Liver (tissue), 9 donors: Measurements from ENCODE around the gene ZBP1. TPM values are rescaled to one million over a fixed set of nuclear protein-coding genes. Genes with fewer than 3 reads are reported as not detected.

Source experiments
- DNase-seq: peaks from one replicate; pipeline ENCODE4 v3.0.0-alpha.2; 2017; ENCODE audit warnings: low spot score
- H3K27ac ChIP-seq, 2 donors: one replicate each; pipeline ENCODE4 v1.7.0; 2013; ENCODE audit warnings: inconsistent platforms in 2 of 2, low read length in 2 of 2, control low read depth in 1 of 2, low read depth in 1 of 2, mild to moderate bottlenecking in 1 of 2
- H3K27me3 ChIP-seq, 4 donors: one replicate each; pipeline versions ENCODE4 v1.6.1 to v1.7.0; 2013; ENCODE audit warnings: low read length in 3 of 4, inconsistent platforms in 1 of 4, mild to moderate bottlenecking in 1 of 4, moderate library complexity in 1 of 4; ENCODE audit not compliant: control insufficient read depth in 4 of 4, insufficient read depth in 4 of 4
- H3K36me3 ChIP-seq, 4 donors: one replicate each; pipeline versions ENCODE4 v1.6.1 to v1.7.0; 2013; ENCODE audit warnings: low read length in 3 of 4, mild to moderate bottlenecking in 3 of 4, low read depth in 1 of 4, moderate library complexity in 1 of 4; ENCODE audit not compliant: control insufficient read depth in 4 of 4, insufficient read depth in 3 of 4
- H3K4me1 ChIP-seq, 4 donors: one replicate each; pipeline versions ENCODE4 v1.6.1 to v1.7.0; 2013; ENCODE audit warnings: low read length in 3 of 4, mild to moderate bottlenecking in 3 of 4, moderate library complexity in 1 of 4; ENCODE audit not compliant: control insufficient read depth in 4 of 4, insufficient read depth in 4 of 4
- H3K4me3 ChIP-seq, 3 donors: one replicate each; pipeline versions ENCODE4 v1.6.1 to v1.7.0; 2013; ENCODE audit warnings: low read length in 3 of 3, control low read depth in 1 of 3, low read depth in 1 of 3, mild to moderate bottlenecking in 1 of 3
- H3K9ac ChIP-seq, 2 donors: one replicate each; pipeline ENCODE4 v1.7.0; 2013; ENCODE audit warnings: low read length in 2 of 2, mild to moderate bottlenecking in 2 of 2, moderate library complexity in 2 of 2, control low read depth in 1 of 2, low read depth in 1 of 2
- H3K9me3 ChIP-seq, 4 donors: one replicate each; pipeline versions ENCODE4 v1.6.1 to v1.7.0; 2013; ENCODE audit warnings: low read length in 3 of 4; ENCODE audit not compliant: control insufficient read depth in 4 of 4
- FOXA2 ChIP-seq: IDR thresholded peaks from 2 replicates; pipeline ENCODE4 v1.6.1; 2016; ENCODE audit warnings: antibody characterized with exemption
- GABPA ChIP-seq, 2 donors: IDR thresholded peaks in 1 of 2; conservative IDR thresholded peaks in 1 of 2; 2 replicates each; pipeline ENCODE4 v1.6.1; 2016; ENCODE audit warnings: antibody characterized with exemption in 2 of 2, mild to moderate bottlenecking in 1 of 2, moderate library complexity in 1 of 2
- HNF4A ChIP-seq, 2 donors: conservative IDR thresholded peaks; 2 replicates each; pipeline ENCODE4 v1.6.1; 2016; ENCODE audit warnings: antibody characterized with exemption in 2 of 2, mild to moderate bottlenecking in 2 of 2
- HNF4G ChIP-seq: IDR thresholded peaks from 2 replicates; pipeline ENCODE4 v1.6.1; 2016; ENCODE audit warnings: antibody characterized with exemption
- JUND ChIP-seq, 2 donors: IDR thresholded peaks; 2 replicates each; pipeline ENCODE4 v1.6.1; 2016; ENCODE audit warnings: antibody characterized with exemption in 2 of 2
- NR2F2 ChIP-seq: IDR thresholded peaks from 2 replicates; pipeline ENCODE4 v1.6.1; 2016; ENCODE audit warnings: antibody characterized with exemption
- RAD21 ChIP-seq, 2 donors: IDR thresholded peaks; 2 replicates each; pipeline ENCODE4 v1.6.1; 2016; ENCODE audit warnings: antibody characterized with exemption in 2 of 2, mild to moderate bottlenecking in 2 of 2
- RXRA ChIP-seq, 2 donors: IDR thresholded peaks; 2 replicates each; pipeline ENCODE4 v1.6.1; 2017 to 2018; ENCODE audit warnings: antibody characterized with exemption in 2 of 2, mild to moderate bottlenecking in 1 of 2
- SP1 ChIP-seq: IDR thresholded peaks from 2 replicates; pipeline ENCODE4 v1.6.1; 2018; ENCODE audit warnings: antibody characterized with exemption, mild to moderate bottlenecking
- TAF1 ChIP-seq: conservative IDR thresholded peaks from 2 replicates; pipeline ENCODE4 v1.6.1; 2016; ENCODE audit warnings: antibody characterized with exemption, mild to moderate bottlenecking
- YY1 ChIP-seq: IDR thresholded peaks from 2 replicates; pipeline ENCODE4 v1.6.1; 2016; ENCODE audit warnings: antibody characterized with exemption, mild to moderate bottlenecking
- WGBS: extraction: QIAGEN DNeasy Blood & Tissue Kit; methylation state at CpG from one replicate; pipeline ENCODE4 v1.1.7; 2013; 5-methylcytosine and 5-hydroxymethylcytosine counted together
- polyA plus RNA-seq, 2 donors: library from polyadenylated mRNA; stranded (reverse) in 1 of 2; unstranded in 1 of 2; fragments of 200-250 nt in 1 of 2; fragments of >200 nt in 1 of 2; fragmentation: Nextera tagmentation in 1 of 2; extraction: Ambion mirVana in 1 of 2; gene quantifications; one replicate each; pipeline versions ENCODE4 v1.2.1 to v1.2.3, GENCODE V29; 2013 to 2015
- total RNA-seq, 2 donors: library from RNA; depleted of rRNA; stranded (reverse); fragments of >200 nt; gene quantifications; one replicate each; pipeline ENCODE4 v1.2.3, GENCODE V29; 2014
- TF ChIP-seq, protein P1 (sequence below): IDR thresholded peaks from 2 replicates; pipeline ENCODE4 v1.6.1; 2016; ENCODE audit warnings: antibody characterized with exemption
- TF ChIP-seq, protein P2 (sequence below): IDR thresholded peaks from 2 replicates; pipeline ENCODE4 v1.6.1; 2016; ENCODE audit warnings: antibody characterized with exemption, mild to moderate bottlenecking
- TF ChIP-seq, protein P3 (sequence below): IDR thresholded peaks from 2 replicates; pipeline ENCODE4 v1.6.1; 2016; ENCODE audit warnings: antibody characterized with exemption
- TF ChIP-seq, protein P4 (sequence below): fragments of 150-350 bp; IDR thresholded peaks from 2 replicates; pipeline ENCODE4 v1.5.1; 2017; ENCODE audit warnings: improper control_type of control experiment, low read depth, low read length; ENCODE audit not compliant: missing input control
- donor health status: healthy.
- donor health status: healthy.
- donor health status: healthy.
- donor health status: healthy.
- donor health status: healthy.

The ZBP1 gene
- total and polyA plus RNA-seq, 4 donors, result 0.06 to 0.42 (median 0.13) TPM

DNA sequence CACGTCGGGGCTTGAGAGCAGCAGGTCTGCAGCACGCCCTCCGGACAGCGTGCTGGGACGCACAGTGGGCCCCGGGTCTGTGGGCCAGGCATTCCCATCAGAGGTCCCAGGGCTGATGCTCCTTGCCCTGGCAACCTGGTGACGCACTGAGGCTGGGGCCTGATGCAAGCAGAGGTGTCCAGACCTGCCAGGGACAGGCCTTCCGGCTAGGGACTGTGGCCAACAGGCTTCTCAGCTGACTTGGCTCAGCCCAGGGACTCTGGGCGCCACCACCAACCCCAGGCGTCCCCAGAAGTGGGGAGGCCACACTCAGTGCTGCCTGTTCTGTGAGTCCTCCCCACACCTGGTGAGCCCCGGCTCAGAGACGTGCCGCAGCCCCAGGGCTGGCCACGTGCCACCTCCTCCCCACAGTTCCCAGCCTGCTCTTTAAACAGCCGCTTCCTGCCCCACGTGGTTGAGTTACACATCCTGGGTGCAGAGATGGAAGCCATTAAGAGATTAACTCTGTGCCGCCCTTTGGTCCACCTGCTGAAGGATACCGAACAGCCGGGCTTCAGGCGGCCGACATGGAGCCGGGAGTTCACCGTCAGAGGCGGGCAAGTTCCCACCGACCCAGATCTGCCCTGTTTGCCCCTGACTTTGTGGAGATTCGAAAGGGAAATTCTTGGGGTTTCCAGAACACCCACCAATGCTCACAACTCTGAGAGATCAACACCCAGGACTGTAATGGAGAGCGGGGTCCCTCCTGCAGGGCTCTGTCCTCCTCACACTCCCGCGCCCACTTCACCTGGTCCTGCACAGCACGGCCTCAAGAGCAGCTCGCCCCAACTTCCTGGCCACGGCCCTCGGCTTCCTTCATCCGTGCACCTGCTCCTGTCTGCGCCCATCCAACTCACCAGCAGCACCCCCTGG is 37.6 kb upstream of the ZBP1 start:
- no peaks in the 10 kb centered on the region for H3K9me3 ChIP-seq
- WGBS, result 69% methylated on average over 36 of the region's 36 CpGs
- no peaks in the 10 kb centered on the region for H3K4me1 ChIP-seq
- no peaks in the 10 kb centered on the region for H3K36me3 ChIP-seq
- TF ChIP-seq, protein P1, sequence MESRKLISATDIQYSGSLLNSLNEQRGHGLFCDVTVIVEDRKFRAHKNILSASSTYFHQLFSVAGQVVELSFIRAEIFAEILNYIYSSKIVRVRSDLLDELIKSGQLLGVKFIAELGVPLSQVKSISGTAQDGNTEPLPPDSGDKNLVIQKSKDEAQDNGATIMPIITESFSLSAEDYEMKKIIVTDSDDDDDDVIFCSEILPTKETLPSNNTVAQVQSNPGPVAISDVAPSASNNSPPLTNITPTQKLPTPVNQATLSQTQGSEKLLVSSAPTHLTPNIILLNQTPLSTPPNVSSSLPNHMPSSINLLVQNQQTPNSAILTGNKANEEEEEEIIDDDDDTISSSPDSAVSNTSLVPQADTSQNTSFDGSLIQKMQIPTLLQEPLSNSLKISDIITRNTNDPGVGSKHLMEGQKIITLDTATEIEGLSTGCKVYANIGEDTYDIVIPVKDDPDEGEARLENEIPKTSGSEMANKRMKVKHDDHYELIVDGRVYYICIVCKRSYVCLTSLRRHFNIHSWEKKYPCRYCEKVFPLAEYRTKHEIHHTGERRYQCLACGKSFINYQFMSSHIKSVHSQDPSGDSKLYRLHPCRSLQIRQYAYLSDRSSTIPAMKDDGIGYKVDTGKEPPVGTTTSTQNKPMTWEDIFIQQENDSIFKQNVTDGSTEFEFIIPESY, result no peak
- TF ChIP-seq TAF1 (no peak), JUND (IDR thresholded peaks at IDR 0.05) (no peak), HNF4G (no peak), FOXA2 (no peak)
- no peak overlapping the region for H3K9ac ChIP-seq
- H3K27me3 ChIP-seq, result no peaks in the 10 kb centered on the region
- no peak overlapping the region for H3K4me3 ChIP-seq
- DNase-seq, result peak; percentile 32
- H3K27ac ChIP-seq, result no peak overlapping the region

DNA sequence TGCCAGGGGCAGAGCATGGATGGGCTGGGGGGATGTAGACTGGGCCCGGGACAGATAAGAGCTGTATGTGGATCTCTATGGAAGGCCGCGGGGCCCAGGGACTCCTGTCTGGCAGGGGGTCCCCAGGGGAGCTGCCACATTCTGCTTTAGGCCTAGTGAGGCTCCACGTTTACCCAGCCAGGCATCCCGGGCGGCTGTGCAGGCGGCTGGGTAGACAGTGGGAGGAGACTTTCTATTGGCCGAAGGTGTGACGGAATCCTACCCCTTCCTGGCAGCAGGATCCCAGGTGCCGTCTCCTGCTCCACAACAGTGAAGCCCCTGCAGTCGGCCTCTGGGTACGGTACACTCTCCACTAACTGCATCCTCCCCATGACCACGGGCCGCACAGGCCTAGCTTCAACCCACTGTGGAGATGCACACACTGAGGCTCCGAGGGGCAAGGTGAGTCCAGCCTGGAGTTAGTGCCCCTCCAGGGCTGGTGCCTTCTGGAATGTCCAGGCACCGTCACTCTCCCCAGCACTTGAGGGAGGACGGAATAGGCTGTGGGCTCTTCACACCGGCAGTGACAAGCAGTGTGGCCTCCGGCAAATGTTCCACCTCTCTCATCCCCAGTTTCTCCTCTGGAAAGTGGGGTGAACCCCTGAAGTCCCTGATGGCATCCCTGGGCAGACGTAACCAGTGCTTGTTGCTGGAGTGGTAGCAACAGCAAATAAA is 36.8 kb upstream of the ZBP1 start:
- Histone ChIP-seq H3K4me3 (no peak overlapping the region), H3K9me3 (no peaks in the 10 kb centered on the region), H3K27me3 (no peaks in the 10 kb centered on the region), H3K9ac (no peak overlapping the region), H3K36me3 (no peaks in the 10 kb centered on the region), H3K4me1 (no peaks in the 10 kb centered on the region), H3K27ac (no peak overlapping the region)
- TF ChIP-seq HNF4A (conservative IDR thresholded peaks at IDR 0.05), result no peak
- TF ChIP-seq FOXA2, result no peak
- no peak for TF ChIP-seq YY1
- no peak for TF ChIP-seq TAF1
- TF ChIP-seq HNF4G, result no peak
- no peak for TF ChIP-seq GABPA (IDR thresholded peaks at IDR 0.05 in 1 of 2, conservative IDR thresholded peaks at IDR 0.05 in 1 of 2)
- TF ChIP-seq RAD21 (IDR thresholded peaks at IDR 0.05), result no peak
- no peak for TF ChIP-seq NR2F2
- TF ChIP-seq, protein P2, sequence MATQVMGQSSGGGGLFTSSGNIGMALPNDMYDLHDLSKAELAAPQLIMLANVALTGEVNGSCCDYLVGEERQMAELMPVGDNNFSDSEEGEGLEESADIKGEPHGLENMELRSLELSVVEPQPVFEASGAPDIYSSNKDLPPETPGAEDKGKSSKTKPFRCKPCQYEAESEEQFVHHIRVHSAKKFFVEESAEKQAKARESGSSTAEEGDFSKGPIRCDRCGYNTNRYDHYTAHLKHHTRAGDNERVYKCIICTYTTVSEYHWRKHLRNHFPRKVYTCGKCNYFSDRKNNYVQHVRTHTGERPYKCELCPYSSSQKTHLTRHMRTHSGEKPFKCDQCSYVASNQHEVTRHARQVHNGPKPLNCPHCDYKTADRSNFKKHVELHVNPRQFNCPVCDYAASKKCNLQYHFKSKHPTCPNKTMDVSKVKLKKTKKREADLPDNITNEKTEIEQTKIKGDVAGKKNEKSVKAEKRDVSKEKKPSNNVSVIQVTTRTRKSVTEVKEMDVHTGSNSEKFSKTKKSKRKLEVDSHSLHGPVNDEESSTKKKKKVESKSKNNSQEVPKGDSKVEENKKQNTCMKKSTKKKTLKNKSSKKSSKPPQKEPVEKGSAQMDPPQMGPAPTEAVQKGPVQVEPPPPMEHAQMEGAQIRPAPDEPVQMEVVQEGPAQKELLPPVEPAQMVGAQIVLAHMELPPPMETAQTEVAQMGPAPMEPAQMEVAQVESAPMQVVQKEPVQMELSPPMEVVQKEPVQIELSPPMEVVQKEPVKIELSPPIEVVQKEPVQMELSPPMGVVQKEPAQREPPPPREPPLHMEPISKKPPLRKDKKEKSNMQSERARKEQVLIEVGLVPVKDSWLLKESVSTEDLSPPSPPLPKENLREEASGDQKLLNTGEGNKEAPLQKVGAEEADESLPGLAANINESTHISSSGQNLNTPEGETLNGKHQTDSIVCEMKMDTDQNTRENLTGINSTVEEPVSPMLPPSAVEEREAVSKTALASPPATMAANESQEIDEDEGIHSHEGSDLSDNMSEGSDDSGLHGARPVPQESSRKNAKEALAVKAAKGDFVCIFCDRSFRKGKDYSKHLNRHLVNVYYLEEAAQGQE, result no peak
- TF ChIP-seq JUND (IDR thresholded peaks at IDR 0.05), result no peak
- TF ChIP-seq, protein P3, sequence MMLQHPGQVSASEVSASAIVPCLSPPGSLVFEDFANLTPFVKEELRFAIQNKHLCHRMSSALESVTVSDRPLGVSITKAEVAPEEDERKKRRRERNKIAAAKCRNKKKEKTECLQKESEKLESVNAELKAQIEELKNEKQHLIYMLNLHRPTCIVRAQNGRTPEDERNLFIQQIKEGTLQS, result no peak
- no peak for TF ChIP-seq SP1
- TF ChIP-seq, protein P4, sequence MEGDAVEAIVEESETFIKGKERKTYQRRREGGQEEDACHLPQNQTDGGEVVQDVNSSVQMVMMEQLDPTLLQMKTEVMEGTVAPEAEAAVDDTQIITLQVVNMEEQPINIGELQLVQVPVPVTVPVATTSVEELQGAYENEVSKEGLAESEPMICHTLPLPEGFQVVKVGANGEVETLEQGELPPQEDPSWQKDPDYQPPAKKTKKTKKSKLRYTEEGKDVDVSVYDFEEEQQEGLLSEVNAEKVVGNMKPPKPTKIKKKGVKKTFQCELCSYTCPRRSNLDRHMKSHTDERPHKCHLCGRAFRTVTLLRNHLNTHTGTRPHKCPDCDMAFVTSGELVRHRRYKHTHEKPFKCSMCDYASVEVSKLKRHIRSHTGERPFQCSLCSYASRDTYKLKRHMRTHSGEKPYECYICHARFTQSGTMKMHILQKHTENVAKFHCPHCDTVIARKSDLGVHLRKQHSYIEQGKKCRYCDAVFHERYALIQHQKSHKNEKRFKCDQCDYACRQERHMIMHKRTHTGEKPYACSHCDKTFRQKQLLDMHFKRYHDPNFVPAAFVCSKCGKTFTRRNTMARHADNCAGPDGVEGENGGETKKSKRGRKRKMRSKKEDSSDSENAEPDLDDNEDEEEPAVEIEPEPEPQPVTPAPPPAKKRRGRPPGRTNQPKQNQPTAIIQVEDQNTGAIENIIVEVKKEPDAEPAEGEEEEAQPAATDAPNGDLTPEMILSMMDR, result no peak
- no peak for TF ChIP-seq RXRA (IDR thresholded peaks at IDR 0.05)
- no peak for DNase-seq
- 82% methylated on average over 20 of the region's 20 CpGs for WGBS
